Stimulated activated CD8-positive, alpha-beta memory T cell treated with anti-CD3 and anti-CD28 coated beads, Interleukin-4, amount 100 ng/mL, for 24 hours (primary cell): ENCODE results near the gene CDHR3.

Experiments
- DNase-seq: peaks from one replicate; pipeline ENCODE4 v3.0.0-alpha.2; 2020; ENCODE audit warnings: low read depth

Gene CDHR3

DNA sequence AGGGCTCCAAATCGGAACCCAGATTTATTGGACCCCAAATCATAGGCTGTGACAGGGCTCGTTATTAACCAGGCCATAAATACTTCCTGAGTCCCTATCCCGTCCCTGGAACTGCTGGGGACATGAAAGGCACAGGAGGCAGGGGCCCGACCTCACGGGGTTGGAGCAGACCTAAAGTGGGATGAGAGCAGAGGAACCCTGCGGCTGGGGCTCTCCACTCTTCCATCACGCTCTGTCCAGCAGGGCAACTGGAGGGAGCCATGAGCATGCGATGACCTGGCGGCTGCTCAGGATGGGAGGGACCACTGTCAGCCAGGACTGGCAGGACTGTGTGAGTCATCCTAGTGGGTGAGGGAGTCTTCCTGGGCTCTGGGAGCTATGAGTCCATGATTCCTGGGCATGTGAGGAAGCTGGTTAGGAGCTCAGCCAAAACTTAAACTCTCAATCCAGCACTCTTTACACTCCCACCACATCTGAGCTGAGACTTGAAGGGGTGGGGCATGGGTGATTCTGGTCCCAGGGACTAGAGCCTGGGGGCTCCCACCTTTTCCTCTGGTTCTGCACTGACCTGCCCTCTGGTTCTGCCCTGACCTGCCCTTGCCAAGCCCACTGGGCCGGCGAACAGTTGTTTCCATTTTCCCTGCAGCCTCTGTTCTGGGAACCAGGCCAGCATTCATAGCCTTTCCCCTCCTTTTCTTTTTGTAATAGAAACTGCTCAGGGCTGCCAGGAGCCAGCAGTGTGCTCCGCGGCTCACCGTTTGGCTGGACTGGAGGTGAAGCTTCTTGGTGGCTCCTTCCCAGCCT, 101.9 kb downstream of the CDHR3 start:
- no peak for DNase-seq

- no peak for DNase-seq
These were observed 102.8 kb downstream of the CDHR3 start for GRCh38 chr7:106065575-106066500.

DNA sequence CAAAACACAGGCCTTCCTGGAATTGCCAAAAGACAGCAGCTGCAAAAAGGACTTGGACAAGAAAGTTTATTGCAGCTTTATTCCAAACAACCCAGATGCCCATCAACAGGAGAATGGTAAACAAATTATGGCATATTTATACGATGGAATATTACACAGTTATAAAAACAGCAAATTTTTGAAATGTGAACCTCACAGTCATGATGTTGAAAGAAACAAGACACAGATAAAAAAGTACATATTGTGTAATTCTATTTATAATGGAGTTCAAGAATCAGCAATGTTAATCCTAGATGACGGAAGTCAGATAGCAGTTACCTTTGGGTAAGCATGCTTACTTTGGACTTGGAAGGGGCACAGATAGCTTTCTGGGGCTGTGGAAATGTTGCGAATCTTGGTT, 104.6 kb downstream of the CDHR3 start:
- no peak for DNase-seq

DNA sequence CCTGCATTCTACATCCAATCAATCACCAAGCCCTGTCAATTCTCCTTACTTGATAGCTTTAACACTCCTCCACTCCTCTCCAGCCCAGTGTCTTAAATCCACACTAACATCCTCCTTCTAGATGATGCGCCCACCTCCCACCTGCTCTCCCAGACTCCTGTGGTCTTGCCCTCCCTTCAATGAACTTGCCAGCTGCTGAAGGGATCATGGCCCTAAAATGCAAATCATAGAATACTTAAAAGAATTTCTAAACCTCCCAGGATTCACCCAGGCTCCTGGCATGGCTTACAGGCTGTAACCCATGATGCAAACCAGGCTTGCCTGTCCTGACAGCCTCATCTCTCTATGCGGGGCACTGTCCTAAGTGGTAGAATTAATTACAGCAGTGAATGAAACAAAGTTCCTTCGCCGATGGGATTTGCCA, 105.5 kb downstream of the CDHR3 start:
- DNase-seq: no peak

- DNase-seq: no peak
These were observed 105.9 kb downstream of the CDHR3 start for GRCh38 chr7:106068986-106069385.

DNA sequence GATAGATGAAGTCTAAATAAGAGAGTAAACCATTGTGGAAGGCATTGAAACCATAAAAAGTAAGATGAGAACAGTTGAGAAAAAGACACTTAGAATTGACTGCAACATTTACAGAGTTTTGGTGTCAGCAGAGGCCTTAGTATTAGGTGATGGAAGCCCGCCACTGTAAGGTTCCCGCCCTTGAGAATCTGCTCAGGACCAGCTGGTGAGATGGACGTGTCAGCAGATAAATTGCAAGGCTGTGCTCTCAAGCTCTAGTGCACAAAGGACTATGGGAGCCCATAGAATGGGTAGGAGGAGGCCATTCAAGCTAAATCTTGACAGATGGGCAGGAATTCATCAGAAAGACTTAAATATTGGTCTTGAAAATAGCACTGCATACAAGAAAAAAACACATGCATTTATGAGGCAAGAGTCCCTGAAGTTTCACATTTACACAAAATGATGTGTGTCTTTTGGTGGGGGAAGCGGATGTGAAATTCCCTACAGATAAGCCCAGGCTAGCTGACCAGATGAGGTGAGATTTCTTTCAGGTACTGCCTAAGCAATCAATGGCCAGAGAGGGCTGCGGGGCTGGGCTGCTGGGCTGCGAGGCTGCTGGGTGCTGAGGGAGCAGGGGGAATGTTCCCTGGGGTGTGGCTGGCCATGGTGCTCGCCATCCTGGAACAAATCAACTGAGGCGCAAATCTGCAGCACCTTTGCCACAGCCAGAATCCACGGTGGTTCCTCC, 106.6 kb downstream of the CDHR3 start:
- DNase-seq: no peak

- no peak for DNase-seq
These were observed 107.1 kb downstream of the CDHR3 start for GRCh38 chr7:106070201-106070551.

DNA sequence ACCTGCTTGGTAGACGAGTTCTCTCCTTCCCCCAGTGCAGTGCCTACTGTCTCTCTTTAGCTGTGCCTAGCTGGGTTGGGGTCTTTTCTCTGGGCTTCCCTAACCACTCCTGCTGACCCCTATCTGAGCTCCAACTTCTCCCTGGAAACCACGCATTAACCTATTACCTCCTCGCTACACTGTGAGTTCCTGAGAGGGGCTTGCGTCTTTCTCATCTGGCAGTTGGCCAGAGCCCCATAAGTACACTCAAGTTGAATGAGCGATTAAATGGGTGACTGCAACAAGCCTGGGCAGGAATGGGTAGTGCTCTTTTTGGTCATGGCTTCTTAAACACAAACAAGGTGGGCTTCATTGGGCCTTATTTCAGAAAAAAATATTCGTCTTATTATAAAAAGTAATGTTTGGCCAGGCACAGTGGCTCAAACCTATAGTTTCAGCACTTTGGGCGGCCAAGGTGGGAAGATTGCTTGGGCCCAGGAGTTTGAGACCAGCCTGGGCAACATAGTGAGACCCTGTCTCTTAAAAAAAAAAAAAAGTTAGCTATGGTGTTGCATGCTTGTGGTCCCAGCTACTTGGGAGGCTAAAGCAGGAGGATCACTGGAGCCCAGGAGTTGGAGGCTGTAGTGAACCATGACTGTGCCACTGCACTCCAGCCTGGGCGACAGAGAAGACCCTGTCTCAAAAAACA, 107.6 kb downstream of the CDHR3 start:
- DNase-seq: no peak

GRCh38 chr7:106071356-106071998, 108.4 kb downstream of the CDHR3 start:
- DNase-seq: peak; percentile 5

- DNase-seq: no peak
These were observed 109.1 kb downstream of the CDHR3 start for GRCh38 chr7:106071999-106072714.

GRCh38 chr7:106072715-106073091, 109.6 kb downstream of the CDHR3 start:
- no peak for DNase-seq

DNA sequence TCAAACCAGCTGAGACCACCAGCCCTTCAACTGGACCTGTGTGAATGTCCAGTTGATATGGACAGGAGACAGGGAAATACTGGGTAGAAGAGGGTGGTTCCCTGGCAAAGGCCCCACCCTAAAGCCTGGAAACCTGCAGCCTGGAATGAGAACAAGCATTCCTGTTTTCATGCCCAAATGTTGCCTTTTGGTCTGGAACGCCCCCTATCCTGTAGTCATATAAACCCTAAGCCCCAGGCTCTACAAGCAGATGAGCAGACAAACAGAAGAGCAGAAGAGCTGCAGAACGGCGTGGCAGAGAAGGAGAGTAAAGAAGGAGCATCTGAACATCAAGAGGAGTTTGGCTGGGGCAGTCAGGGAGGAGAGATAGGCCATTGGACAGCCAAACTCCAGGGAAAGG, 110.6 kb downstream of the CDHR3 start:
- no peak for DNase-seq

DNA sequence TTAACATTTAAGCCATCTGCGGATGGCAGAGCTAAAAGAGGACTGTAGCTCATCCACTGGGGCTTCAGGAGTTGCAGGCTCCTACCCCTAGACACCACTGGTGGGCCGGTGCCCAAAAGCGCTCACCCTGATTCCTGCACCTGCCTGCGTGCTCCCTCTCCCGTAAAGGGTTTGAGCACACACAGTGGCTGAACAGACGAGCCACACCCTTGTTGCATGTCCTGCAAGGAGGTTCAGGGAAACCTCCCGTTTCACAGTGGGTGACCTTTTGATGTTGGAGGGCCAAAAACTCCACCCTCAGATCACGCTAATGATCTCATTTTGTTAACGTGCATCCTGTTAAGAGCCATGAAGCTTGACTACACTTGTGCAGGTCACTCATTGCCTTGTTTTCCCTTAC, 111.2 kb downstream of the CDHR3 start:
- DNase-seq: no peak

- DNase-seq: no peak
These were observed 112.9 kb downstream of the CDHR3 start for GRCh38 chr7:106075937-106076336.

- DNase-seq: no peak
These were observed 113.5 kb downstream of the CDHR3 start for GRCh38 chr7:106076537-106076936.

- no peak for DNase-seq
These were observed 117.4 kb downstream of the CDHR3 start for GRCh38 chr7:106080300-106080987.

DNA sequence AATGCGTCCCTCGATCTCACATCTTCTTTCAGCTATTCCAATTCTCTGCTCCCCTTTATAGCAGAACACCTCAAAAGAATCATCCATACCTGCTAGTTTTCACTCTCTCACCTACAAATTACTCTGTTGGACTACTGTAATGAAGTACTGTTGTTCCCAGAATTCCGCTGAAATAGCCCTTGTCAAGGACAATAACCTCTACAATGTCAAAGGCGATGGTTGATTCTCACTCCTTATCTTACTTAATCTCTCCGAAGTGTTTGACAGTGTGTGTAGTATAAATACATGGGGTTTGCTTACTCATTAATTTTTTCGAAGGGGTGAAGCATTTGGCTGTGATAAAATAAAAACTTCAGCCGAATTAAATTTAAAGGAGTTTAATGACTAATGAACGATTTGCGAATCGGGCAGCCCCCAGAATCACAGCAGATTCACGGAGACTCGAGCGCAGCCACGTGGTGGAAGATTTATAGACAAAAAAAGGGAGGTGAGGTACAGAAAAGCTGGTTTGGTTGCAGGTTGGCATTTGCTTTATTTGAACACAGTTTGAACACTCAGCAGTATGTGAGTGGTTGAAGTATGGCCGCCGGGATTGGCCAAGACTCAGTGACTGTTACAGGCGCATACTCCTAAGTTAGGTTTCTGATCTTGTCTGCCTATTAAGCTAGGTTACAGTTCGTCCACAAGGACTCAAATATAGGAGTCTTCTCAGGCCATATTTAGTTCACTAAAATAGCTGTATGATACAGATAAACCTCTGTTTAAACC, 119.2 kb downstream of the CDHR3 start:
- no peak for DNase-seq
